Smooth muscle cell (in vitro differentiated cells): ENCODE data around the gene POMT2. TPM values are rescaled to one million over a fixed set of nuclear protein-coding genes. Genes with fewer than 3 reads are reported as not detected.

Source experiments
- DNase-seq: peaks from one replicate; lab custom pipeline; 2025; ENCODE audit not compliant: unreplicated experiment; lab: John Stamatoyannopoulos, UW
- H2AFZ ChIP-seq: fragments of 200-600 bp; sonication (generic); 2 replicates; pipeline ENCODE4 v1.6.0; 2016; ENCODE audit warnings: antibody characterized with exemption, low read depth, mild to moderate bottlenecking
- H3F3A ChIP-seq: fragments of 200-600 bp; sonication (generic); 2 replicates; pipeline ENCODE4 v1.6.0; 2017; ENCODE audit warnings: antibody characterized with exemption, low read depth
- H3K27ac ChIP-seq: fragments of 200-600 bp; sonication (generic); 2 replicates; pipeline ENCODE4 v1.5.1; 2016; ENCODE audit warnings: low read depth, mild to moderate bottlenecking
- H3K27me3 ChIP-seq: fragments of 200-600 bp; sonication (generic); 2 replicates; pipeline ENCODE4 v1.6.1; 2016; ENCODE audit warnings: low read depth, mild to moderate bottlenecking
- H3K36me3 ChIP-seq: fragments of 200-600 bp; sonication (generic); 2 replicates; pipeline ENCODE4 v1.5.1; 2016; ENCODE audit warnings: low read depth
- H3K4me1 ChIP-seq: fragments of 200-600 bp; sonication (generic); 2 replicates; pipeline ENCODE4 v1.5.1; 2016; ENCODE audit warnings: low read depth
- H3K4me2 ChIP-seq: fragments of 200-600 bp; sonication (generic); 2 replicates; pipeline ENCODE4 v1.6.0; 2016; ENCODE audit warnings: mild to moderate bottlenecking
- H3K4me3 ChIP-seq: fragments of 200-600 bp; sonication (generic); 2 replicates; pipeline ENCODE4 v1.5.1; 2016; ENCODE audit warnings: mild to moderate bottlenecking
- H3K79me2 ChIP-seq: fragments of 200-600 bp; sonication (generic); 2 replicates; pipeline ENCODE4 v1.6.0; 2016; ENCODE audit warnings: low read depth, mild to moderate bottlenecking
- H3K9ac ChIP-seq: fragments of 200-600 bp; sonication (generic); 2 replicates; pipeline ENCODE4 v1.6.0; 2016; ENCODE audit warnings: low read depth
- H3K9me3 ChIP-seq: fragments of 200-600 bp; sonication (generic); replicated peaks from 2 replicates; pipeline ENCODE4 v1.5.1; 2016; ENCODE audit warnings: low read depth
- H4K20me1 ChIP-seq: fragments of 200-600 bp; sonication (generic); 2 replicates; pipeline ENCODE4 v1.6.0; 2016; ENCODE audit warnings: low read depth
- CTCF ChIP-seq: fragments of 200-600 bp; sonication (generic); IDR thresholded peaks from 2 replicates; pipeline ENCODE4 v1.5.1; 2017; ENCODE audit warnings: borderline replicate concordance, mild to moderate bottlenecking, antibody characterized with exemption; ENCODE audit not compliant: insufficient read depth, poor library complexity, severe bottlenecking
- WGBS: methylation state at CpG from one replicate; pipeline ENCODE4 v1.1.7; 2016; ENCODE audit warnings: low lambda C conversion rate; 5-methylcytosine and 5-hydroxymethylcytosine counted together
- polyA plus RNA-seq: library from polyadenylated mRNA; unstranded; fragments of >200 nt; fragmentation: Nextera tagmentation; extraction: Ambion mirVana; gene quantifications from 2 replicates; pipeline ENCODE4 v1.2.1, GENCODE V29; 2016
- total RNA-seq: library from RNA; depleted of rRNA; stranded (reverse); fragments of >200 nt; gene quantifications from 2 replicates; pipeline ENCODE4 v1.2.3, GENCODE V29; 2014

The POMT2 gene
- total and polyA plus RNA-seq, 2 experiments from 2014 or later = 15.9 to 39.8 TPM

GRCh38 chr14:77259025-77259715, 61.5 kb downstream of the POMT2 start:
- Histone ChIP-seq H3K36me3 (no peaks in the 10 kb centered on the region), H3K4me2 (no peak overlapping the region), H3K4me1 (no peaks in the 10 kb centered on the region), H3K27me3 (peaks cover 15% of the 10 kb centered on the region), H3K4me3 (no peak overlapping the region), H3F3A (no peaks in the 10 kb centered on the region), H4K20me1 (no peaks in the 10 kb centered on the region), H2AFZ (no peak overlapping the region), H3K27ac (no peak overlapping the region), H3K9ac (no peak overlapping the region), H3K9me3 (no peaks in the 10 kb centered on the region), H3K79me2 (no peaks in the 10 kb centered on the region)
- no peak for TF ChIP-seq CTCF
- DNase-seq = no peak
- WGBS = 79% methylated on average over 9 of the region's 11 CpGs

GRCh38 chr14:77258566-77258965, 62.1 kb downstream of the POMT2 start:
- TF ChIP-seq CTCF = no peak
- no peak overlapping the region for H3K4me2 ChIP-seq
- H3K27me3 ChIP-seq = peaks cover 11% of the 10 kb centered on the region

GRCh38 chr14:77257700-77258099, 63.0 kb downstream of the POMT2 start:
- Histone ChIP-seq H3K27me3 (peaks cover 5% of the 10 kb centered on the region), H3K27ac (no peak overlapping the region), H3K4me3 (no peak overlapping the region), H3F3A (no peaks in the 10 kb centered on the region), H3K4me2 (no peak overlapping the region), H3K79me2 (no peaks in the 10 kb centered on the region), H3K4me1 (no peaks in the 10 kb centered on the region), H4K20me1 (no peaks in the 10 kb centered on the region), H2AFZ (no peak overlapping the region), H3K9ac (no peak overlapping the region), H3K36me3 (no peaks in the 10 kb centered on the region), H3K9me3 (no peaks in the 10 kb centered on the region)
- DNase-seq = no peak
- 93% methylated on average over 10 of the region's 10 CpGs for WGBS
- no peak for TF ChIP-seq CTCF

More at GRCh38 chr14:77258566-77258965, 62.1 kb downstream of the POMT2 start:
- no peaks in the 10 kb centered on the region for H3F3A ChIP-seq
- H3K36me3 ChIP-seq = no peaks in the 10 kb centered on the region
- H3K79me2 ChIP-seq = no peaks in the 10 kb centered on the region
- 93% methylated on average over 5 of the region's 5 CpGs for WGBS
- no peak overlapping the region for H3K9ac ChIP-seq
- no peak overlapping the region for H3K4me3 ChIP-seq
- H2AFZ ChIP-seq = no peak overlapping the region
- no peaks in the 10 kb centered on the region for H4K20me1 ChIP-seq
- H3K9me3 ChIP-seq = no peaks in the 10 kb centered on the region
- H3K27ac ChIP-seq = no peak overlapping the region
- H3K4me1 ChIP-seq = no peaks in the 10 kb centered on the region
- DNase-seq = no peak

GRCh38 chr14:77256694-77257093, 64.0 kb downstream of the POMT2 start:
- no peak overlapping the region for H3K4me3 ChIP-seq

More at GRCh38 chr14:77256694-77257093, 64.0 kb downstream of the POMT2 start:
- no peaks in the 10 kb centered on the region for H3K36me3 ChIP-seq
- H4K20me1 ChIP-seq = no peaks in the 10 kb centered on the region
- WGBS = 95% methylated on average over 8 of the region's 8 CpGs
- no peak for DNase-seq
- H3F3A ChIP-seq = no peaks in the 10 kb centered on the region
- no peak overlapping the region for H3K9ac ChIP-seq
- H2AFZ ChIP-seq = no peak overlapping the region
- H3K27me3 ChIP-seq = no peaks in the 10 kb centered on the region
- H3K4me1 ChIP-seq = no peaks in the 10 kb centered on the region
- H3K9me3 ChIP-seq = no peaks in the 10 kb centered on the region
- H3K79me2 ChIP-seq = no peaks in the 10 kb centered on the region
- no peak overlapping the region for H3K4me2 ChIP-seq
- TF ChIP-seq CTCF = no peak
- no peak overlapping the region for H3K27ac ChIP-seq
